Transverse colon (tissue), 4 donors: Measurements from ENCODE around the gene PROZ. TPM values are rescaled to one million over a fixed set of nuclear protein-coding genes. Genes with fewer than 3 reads are reported as not detected.

Experiments used
- DNase-seq: peaks from one replicate; pipeline ENCODE4 v3.0.0-alpha.2; 2019
- H3K27ac ChIP-seq, 4 donors: fragments of 200-600 bp; sonication (generic); 2 replicates each; pipeline ENCODE4 v1.5.1; 2016 to 2018; ENCODE audit warnings: inconsistent platforms in 4 of 4
- H3K27me3 ChIP-seq: fragments of 200-600 bp; sonication (generic); 2 replicates; pipeline ENCODE4 v1.5.1; 2017; ENCODE audit warnings: inconsistent platforms
- H3K36me3 ChIP-seq, 4 donors: fragments of 200-600 bp; sonication (generic); 2 replicates each; pipeline ENCODE4 v1.5.1; 2017 to 2019; ENCODE audit warnings: inconsistent platforms in 4 of 4
- H3K4me1 ChIP-seq, 4 donors: fragments of 200-600 bp; sonication (generic); 2 replicates each; pipeline ENCODE4 v1.5.1; 2017 to 2020; ENCODE audit warnings: inconsistent platforms in 4 of 4
- H3K4me3 ChIP-seq, 4 donors: fragments of 200-600 bp; sonication (generic); 1 replicate in 1 of 4; 2 replicates in 3 of 4; pipeline versions ENCODE4 v1.5.1 to v1.6.1; 2017 to 2019; ENCODE audit warnings: inconsistent platforms in 4 of 4
- H3K9me3 ChIP-seq, 2 donors: fragments of 200-600 bp; sonication (generic); 2 replicates each; pipeline ENCODE4 v1.5.1; 2017 to 2019; ENCODE audit warnings: inconsistent platforms in 2 of 2
- CTCF ChIP-seq, 5 experiments: fragments of 200-600 bp in 3 of 5; fragments of 450-650 bp in 2 of 5; sonication (generic) in 3 of 5; IDR thresholded peaks; 1 replicate in 2 of 5; 2 replicates in 3 of 5; pipeline ENCODE4 v1.5.1; 2016 to 2017; ENCODE audit warnings: antibody characterized with exemption in 5 of 5, inconsistent platforms in 3 of 5, mild to moderate bottlenecking in 2 of 5, moderate library complexity in 1 of 5
- EP300 ChIP-seq: sonication (generic); formaldehyde crosslinking; IDR thresholded peaks from one replicate; pipeline ENCODE4 v1.6.1; 2017; ENCODE audit warnings: antibody characterized with exemption, low read depth
- POLR2A ChIP-seq: fragments of 450-650 bp; IDR thresholded peaks from one replicate; pipeline ENCODE4 v1.6.1; 2016; ENCODE audit warnings: antibody characterized with exemption, mild to moderate bottlenecking, moderate library complexity
- POLR2AphosphoS5 ChIP-seq, 3 donors: sonication (generic); formaldehyde crosslinking; IDR thresholded peaks; one replicate each; pipeline ENCODE4 v1.6.1; 2016; ENCODE audit warnings: antibody characterized with exemption in 3 of 3
- WGBS, 2 donors: methylation state at CpG; one replicate each; pipeline ENCODE4 v1.1.5; 2018; ENCODE audit warnings: low coverage in 1 of 2; 5-methylcytosine and 5-hydroxymethylcytosine counted together
- in situ Hi-C, 4 donors: fragments of 200-750 bp; cut with MboI; loops; one replicate each; pipeline versions ENCODE4 v1.15.0 to v1.15.1; 2017; ENCODE audit warnings: low sequenced_read_pairs in 3 of 4, low pct_ligation_motif_present in 1 of 4, low pct_unique_long_range_greater_than_20kb in 1 of 4
- intact Hi-C: fragments of 100-400 bp; cut with DNase I; formaldehyde crosslinking; loops from one replicate; pipeline ENCODE4 v1.15.1; 2023; ENCODE audit warnings: low total_unique reads
- total RNA-seq, 4 donors: library from RNA; depleted of rRNA; stranded (reverse); fragments of >200 nt; gene quantifications; one replicate each; pipeline ENCODE4 v1.1.0, GENCODE V29; 2016

Gene PROZ
- total RNA-seq, 4 donors from 2014 or later: not detected

GRCh38 chr13:113122550-113123225 is 35.8 kb upstream of the PROZ start, which contains the start of gene F10:
F10 (plus strand) TSS chr13:113122799; CDS start chr13:113122856, 57 bp downstream.
- WGBS, 2 donors: 16 to 39% methylated on average over 6 to 22 of the region's 23 CpGs
- peaks cover 0 to 7% (median 0%) of the 10 kb centered on the region in 4 donors for H3K4me1 ChIP-seq
- H3K27me3 ChIP-seq: no peaks in the 10 kb centered on the region
- intact Hi-C loops (no loop called here), in situ Hi-C loops (no loop called here)
- TF ChIP-seq POLR2AphosphoS5 (IDR thresholded peaks at IDR 0.05) (peak in 2 of 3 donors; percentile 15 to 18), CTCF (IDR thresholded peaks at IDR 0.05) (peak in 3 of 5 experiments; percentile 5 to 57 (median 24)), POLR2A (no peak)
- peak; percentile 78 for DNase-seq
- H3K9me3 ChIP-seq: no peaks in the 10 kb centered on the region
- H3K4me3 ChIP-seq: peak within 1 kb of the TSS in 1 of 4 donors; percentile 1
- peak within 1 kb of the TSS in 3 of 4 donors; percentile 13 to 30 (median 21) for H3K27ac ChIP-seq
- H3K36me3 ChIP-seq: no peaks in the 10 kb centered on the region

GRCh38 chr13:113123226-113124201 is 34.9 kb upstream of the PROZ start:
- intact Hi-C loops: no loop called here
- peak overlapping the region in 1 of 4 donors; percentile 1 for H3K4me3 ChIP-seq
- 82% methylated on average over 29 of the region's 29 CpGs; no CpG with 5 or more reads in 1 of the 2 donors for WGBS, 2 donors
- in situ Hi-C loops: no loop called here
- TF ChIP-seq EP300: no peak
- no peak for TF ChIP-seq POLR2A
- H3K27me3 ChIP-seq: no peaks in the 10 kb centered on the region
- no peak for DNase-seq
- H3K4me1 ChIP-seq: peaks cover 0 to 7% (median 0%) of the 10 kb centered on the region in 4 donors
- H3K27ac ChIP-seq: no peak overlapping the region
- H3K9me3 ChIP-seq: no peaks in the 10 kb centered on the region
- no peaks in the 10 kb centered on the region for H3K36me3 ChIP-seq

- no peak overlapping the region for H3K4me3 ChIP-seq
- whole genome bisulfite sequencing, 2 donors: 95 to 97% methylated on average over 7 to 19 of the region's 19 CpGs
- peaks cover 0 to 7% (median 0%) of the 10 kb centered on the region in 4 donors for H3K4me1 ChIP-seq
- peaks cover 4% of the 10 kb centered on the region for H3K27me3 ChIP-seq
- H3K9me3 ChIP-seq: no peaks in the 10 kb centered on the region
- no peak for TF ChIP-seq EP300
- TF ChIP-seq POLR2A: no peak
- no peak for TF ChIP-seq POLR2AphosphoS5 (IDR thresholded peaks at IDR 0.05)
- no peak for TF ChIP-seq CTCF (IDR thresholded peaks at IDR 0.05)
- no peak overlapping the region for H3K27ac ChIP-seq
- intact Hi-C loops: no loop called here
- in situ Hi-C loops: no loop called here
- DNase-seq: no peak
- H3K36me3 ChIP-seq: no peaks in the 10 kb centered on the region
These were observed 34.1 kb upstream of the PROZ start for GRCh38 chr13:113124211-113124970.

GRCh38 chr13:113125506-113126264 is 32.8 kb upstream of the PROZ start:
- intact Hi-C loops (no loop called here), in situ Hi-C loops (no loop called here)
- DNase-seq: no peak
- no peaks in the 10 kb centered on the region for H3K36me3 ChIP-seq
- no peaks in the 10 kb centered on the region for H3K9me3 ChIP-seq
- H3K27me3 ChIP-seq: peaks cover 16% of the 10 kb centered on the region
- H3K4me1 ChIP-seq: peaks cover 0 to 7% (median 0%) of the 10 kb centered on the region in 4 donors
- H3K27ac ChIP-seq: no peak overlapping the region
- WGBS, 2 donors: 72 to 84% methylated on average over 11 to 19 of the region's 19 CpGs
- H3K4me3 ChIP-seq: no peak overlapping the region
- TF ChIP-seq EP300 (no peak), POLR2AphosphoS5 (IDR thresholded peaks at IDR 0.05) (no peak), POLR2A (no peak), CTCF (IDR thresholded peaks at IDR 0.05) (no peak)
